Stimulated activated effector memory CD8-positive, alpha-beta T cell treated with anti-CD3 and anti-CD28 coated beads, Interleukin-12 subunit alpha, Interleukin-12 subunit beta, amount 100 ng/mL, for 72 hours (primary cell): ENCODE measurements around the gene CDK9.
"Not testable (repeated sequence)": the region's sequence is repeated elsewhere in the genome, so short reads cannot be mapped to it uniquely, and the experiment has no call there.

Experiments used
- ATAC-seq: fragments of 150-1000 bp; cut with Tn5 transposase; 2 replicates; pipeline ENCODE4 v1.10.0; 2021
- DNase-seq, 2 donors: peaks; one replicate each; pipeline ENCODE4 v3.0.0; 2021 to 2022; ENCODE audit warnings: low spot score in 2 of 2
- H3K27ac Mint-ChIP-seq: one replicate; pipeline ENCODE4 v1.8.0; 2022; ENCODE audit warnings: mild to moderate bottlenecking, mixed read lengths
- H3K36me3 Mint-ChIP-seq: one replicate; pipeline ENCODE4 v1.8.0; 2022; ENCODE audit warnings: mild to moderate bottlenecking, mixed read lengths
- H3K4me1 Mint-ChIP-seq: one replicate; pipeline ENCODE4 v1.8.0; 2022; ENCODE audit warnings: mixed read lengths
- H3K4me3 Mint-ChIP-seq: one replicate; pipeline ENCODE4 v1.8.0; 2022; ENCODE audit warnings: mild to moderate bottlenecking, mixed read lengths
- H3K9me3 Mint-ChIP-seq: one replicate; pipeline ENCODE4 v1.8.0; 2022; ENCODE audit warnings: mixed read lengths

The CDK9 gene

DNA sequence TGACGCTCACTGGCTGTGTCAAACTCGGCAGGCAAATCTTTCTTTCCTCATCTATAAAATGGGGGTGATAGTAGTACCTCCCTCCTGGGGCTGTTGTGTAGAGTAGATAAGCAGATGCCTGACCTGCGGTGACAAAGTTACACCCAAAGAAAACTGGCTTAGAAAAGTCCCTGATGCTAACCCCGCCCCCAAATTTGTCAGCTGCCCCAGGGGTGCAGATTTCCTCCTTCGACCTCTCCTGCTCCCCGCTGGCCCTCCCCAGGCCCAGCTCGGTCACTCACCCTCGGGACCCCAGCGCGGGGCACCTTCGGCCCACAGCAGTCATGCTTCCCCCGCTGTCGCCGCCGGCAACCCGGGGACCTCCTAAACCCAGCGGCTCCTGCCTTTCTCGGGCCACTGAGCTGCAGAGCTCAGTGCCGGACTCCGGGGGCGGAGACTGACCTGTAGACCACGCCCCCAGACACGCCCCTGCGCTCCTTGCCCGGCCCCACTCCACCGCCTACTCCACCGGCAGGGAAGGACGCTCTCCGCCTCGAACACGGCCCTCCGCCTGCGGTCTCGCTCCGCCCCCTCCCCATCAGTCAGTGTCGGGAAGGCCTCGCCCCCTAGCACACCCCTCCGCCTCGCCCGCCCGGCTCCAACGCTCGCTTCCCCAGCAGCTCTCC, 14.8 kb upstream of the CDK9 start:
- Mint-ChIP-seq H3K4me3 (peak overlapping the region; percentile 84), H3K27ac (peak overlapping the region; percentile 97), H3K4me1 (peaks cover 64% of the 10 kb centered on the region), H3K36me3 (peaks cover 86% of the 10 kb centered on the region), H3K9me3 (no peaks in the 10 kb centered on the region)
- DNase-seq (peak; percentile 97 to 99), ATAC-seq (peak; percentile 94)

DNA sequence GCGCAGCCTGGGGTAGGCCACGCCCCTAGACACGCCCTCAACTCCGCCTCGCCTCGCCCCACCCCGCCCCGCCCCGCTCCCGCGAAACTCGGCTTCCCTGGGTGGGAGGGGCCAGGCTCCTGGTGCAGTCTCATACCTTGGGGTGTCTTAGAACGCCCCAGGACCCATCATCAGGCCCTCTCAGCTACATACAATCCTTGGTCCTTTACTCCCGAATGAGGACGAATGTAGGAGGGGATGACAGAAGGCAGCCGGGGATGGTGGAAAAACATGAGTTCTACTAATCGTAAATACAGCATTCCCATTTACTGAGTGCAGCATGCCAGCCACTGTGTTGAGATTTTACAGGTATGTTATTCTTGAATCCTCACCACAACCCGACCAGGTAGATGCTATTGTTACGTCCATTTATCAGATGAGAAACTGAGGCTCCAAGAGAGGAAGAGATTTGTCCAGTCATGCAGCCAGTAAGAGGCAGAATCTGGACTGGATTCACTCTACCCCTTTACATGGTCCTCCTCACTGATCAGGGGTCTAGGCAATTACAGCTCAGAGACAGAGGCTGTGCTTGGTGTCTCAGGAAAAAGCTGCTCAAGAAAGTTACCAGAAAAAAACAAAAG, 14.2 kb upstream of the CDK9 start:
- ATAC-seq (no peak), DNase-seq (no peak)
- Mint-ChIP-seq H3K4me1 (peaks cover 64% of the 10 kb centered on the region), H3K36me3 (peaks cover 86% of the 10 kb centered on the region), H3K27ac (peak overlapping the region; percentile 97), H3K4me3 (peak overlapping the region; percentile 84), H3K9me3 (no peaks in the 10 kb centered on the region)

DNA sequence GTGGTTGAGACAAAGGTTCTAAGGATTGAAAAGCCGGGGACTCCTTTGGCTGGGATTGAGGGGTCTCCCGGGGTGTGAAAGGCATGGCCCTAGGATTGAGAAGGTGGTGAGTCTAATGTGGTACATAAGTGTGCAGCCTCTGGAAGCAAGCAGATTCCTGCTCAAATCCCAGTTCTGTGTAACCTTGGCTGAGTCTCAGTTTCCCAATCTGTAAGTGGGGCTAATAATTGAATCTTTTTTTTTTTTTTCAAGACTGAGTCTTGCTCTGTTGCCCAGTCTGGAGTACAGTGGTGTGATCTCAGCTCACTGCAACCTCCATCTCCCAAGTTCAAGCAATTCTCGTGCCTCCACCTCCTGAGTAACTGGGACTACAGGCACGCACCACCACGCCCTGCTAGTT, 13.2 kb upstream of the CDK9 start:
- H3K9me3 Mint-ChIP-seq, result no peaks in the 10 kb centered on the region
- no peak for ATAC-seq
- H3K27ac Mint-ChIP-seq, result no peak overlapping the region
- DNase-seq, result no peak
- H3K4me1 Mint-ChIP-seq, result peaks cover 59% of the 10 kb centered on the region
- peaks cover 86% of the 10 kb centered on the region for H3K36me3 Mint-ChIP-seq
- no peak overlapping the region for H3K4me3 Mint-ChIP-seq

DNA sequence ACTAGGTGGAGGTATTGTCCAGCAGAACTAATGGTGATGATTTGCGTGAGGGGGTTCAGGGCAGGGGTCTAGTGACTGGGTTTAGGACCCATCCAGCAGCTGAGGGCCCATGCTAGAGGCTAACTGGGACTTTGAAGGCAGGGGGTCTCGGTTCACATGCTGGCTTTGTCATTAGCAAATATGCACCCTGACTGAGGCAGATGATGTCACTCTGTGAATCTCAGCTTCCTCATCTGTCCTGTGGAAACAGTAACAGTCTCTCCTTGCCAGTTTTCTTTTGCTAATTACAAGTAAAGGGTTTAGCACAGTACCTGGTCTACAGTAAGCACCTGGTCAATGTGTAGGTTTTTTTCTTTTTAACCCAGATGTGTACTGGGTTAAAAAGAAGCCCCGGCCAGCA, 12.6 kb upstream of the CDK9 start:
- Mint-ChIP-seq H3K4me1 (peaks cover 59% of the 10 kb centered on the region), H3K36me3 (peaks cover 91% of the 10 kb centered on the region), H3K4me3 (no peak overlapping the region), H3K9me3 (no peaks in the 10 kb centered on the region), H3K27ac (peak overlapping the region; percentile 85)
- DNase-seq, result no peak
- no peak for ATAC-seq

DNA sequence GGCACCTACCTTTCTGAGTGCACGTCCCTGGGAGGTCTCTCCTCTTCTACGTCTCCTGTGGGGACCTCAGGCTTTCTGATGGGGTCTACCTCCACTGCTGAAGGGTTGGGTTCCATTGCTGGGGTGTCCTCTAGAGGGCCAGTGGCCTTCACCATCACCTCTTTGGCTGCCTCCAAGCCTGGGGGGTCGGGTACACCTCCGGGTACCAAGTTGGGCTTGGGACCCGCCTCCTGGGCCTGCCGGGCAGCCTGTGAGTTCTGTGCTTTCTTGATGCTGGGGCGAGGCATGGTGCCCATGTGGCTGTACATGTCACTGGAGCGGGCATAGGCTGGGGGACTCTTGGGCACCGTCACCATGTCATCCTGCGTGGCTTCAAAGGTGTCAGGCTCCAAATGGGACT, 11.9 kb upstream of the CDK9 start:
- Mint-ChIP-seq H3K36me3 (peaks cover 89% of the 10 kb centered on the region), H3K4me3 (peak overlapping the region; percentile 28), H3K9me3 (no peaks in the 10 kb centered on the region), H3K27ac (peak overlapping the region; percentile 85), H3K4me1 (peaks cover 57% of the 10 kb centered on the region)
- DNase-seq (no peak), ATAC-seq (no peak)

DNA sequence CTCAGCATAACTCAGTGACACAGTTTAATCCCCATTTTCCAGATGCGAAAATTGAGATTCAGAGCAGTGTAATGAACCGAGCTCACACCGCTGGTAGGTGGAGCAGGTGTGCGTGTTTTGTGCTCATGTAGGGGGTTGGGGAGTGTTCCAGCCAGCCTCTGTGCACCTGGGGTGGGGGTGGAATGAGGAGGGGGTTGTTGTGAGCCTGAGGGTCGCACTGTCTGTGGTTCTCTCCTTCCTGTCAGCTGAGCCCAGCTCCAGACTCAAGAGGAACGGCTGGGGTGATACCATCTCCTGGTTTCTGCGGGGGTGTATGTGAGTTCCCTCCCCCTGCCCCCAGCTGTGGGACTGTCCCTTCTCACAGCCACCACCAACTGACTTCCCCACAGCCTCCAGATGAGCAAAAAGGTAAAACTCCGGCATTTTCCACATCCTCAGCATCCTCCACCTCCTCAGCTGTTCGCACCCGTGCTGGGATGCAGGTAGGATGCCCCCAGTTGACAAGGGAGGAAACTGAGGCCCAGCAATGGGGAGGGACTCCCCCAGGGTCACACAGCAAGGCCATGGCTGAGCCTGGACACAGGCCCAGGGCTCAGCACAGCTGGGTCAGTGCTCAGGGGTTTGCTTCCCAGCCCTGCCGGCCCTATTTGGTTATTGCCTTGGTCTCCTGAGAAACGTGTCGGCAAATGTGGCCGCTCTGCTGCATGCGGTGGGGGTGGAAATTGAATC, 9.5 kb upstream of the CDK9 start:
- peak; percentile 54 to 84 for DNase-seq
- Mint-ChIP-seq H3K9me3 (no peaks in the 10 kb centered on the region), H3K36me3 (peaks cover 69% of the 10 kb centered on the region), H3K4me1 (peaks cover 51% of the 10 kb centered on the region), H3K27ac (peak overlapping the region; percentile 99), H3K4me3 (peak overlapping the region; percentile 93)
- peak; percentile 62 for ATAC-seq

DNA sequence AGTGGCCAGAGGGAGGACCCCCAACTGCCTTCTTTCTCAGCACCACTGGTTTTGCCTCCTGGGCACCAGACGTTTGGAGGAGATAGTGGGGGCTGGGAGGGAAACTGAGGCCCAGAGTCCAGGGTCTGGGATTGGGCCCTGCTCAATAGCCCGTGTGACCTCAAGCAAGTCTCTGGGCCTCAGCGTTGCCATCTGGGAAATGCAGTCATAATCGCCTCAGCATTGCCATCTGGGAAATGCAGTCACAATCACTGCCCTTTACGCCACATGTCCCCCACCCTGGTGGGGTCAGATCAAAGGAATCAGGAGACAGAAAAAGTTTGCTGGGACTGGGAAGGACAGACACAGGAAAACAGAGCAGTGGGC, 8.9 kb upstream of the CDK9 start:
- DNase-seq (no peak), ATAC-seq (no peak)
- Mint-ChIP-seq H3K36me3 (peaks cover 63% of the 10 kb centered on the region), H3K27ac (peak overlapping the region; percentile 99), H3K4me3 (peak overlapping the region; percentile 93), H3K4me1 (peaks cover 56% of the 10 kb centered on the region), H3K9me3 (no peaks in the 10 kb centered on the region)

DNA sequence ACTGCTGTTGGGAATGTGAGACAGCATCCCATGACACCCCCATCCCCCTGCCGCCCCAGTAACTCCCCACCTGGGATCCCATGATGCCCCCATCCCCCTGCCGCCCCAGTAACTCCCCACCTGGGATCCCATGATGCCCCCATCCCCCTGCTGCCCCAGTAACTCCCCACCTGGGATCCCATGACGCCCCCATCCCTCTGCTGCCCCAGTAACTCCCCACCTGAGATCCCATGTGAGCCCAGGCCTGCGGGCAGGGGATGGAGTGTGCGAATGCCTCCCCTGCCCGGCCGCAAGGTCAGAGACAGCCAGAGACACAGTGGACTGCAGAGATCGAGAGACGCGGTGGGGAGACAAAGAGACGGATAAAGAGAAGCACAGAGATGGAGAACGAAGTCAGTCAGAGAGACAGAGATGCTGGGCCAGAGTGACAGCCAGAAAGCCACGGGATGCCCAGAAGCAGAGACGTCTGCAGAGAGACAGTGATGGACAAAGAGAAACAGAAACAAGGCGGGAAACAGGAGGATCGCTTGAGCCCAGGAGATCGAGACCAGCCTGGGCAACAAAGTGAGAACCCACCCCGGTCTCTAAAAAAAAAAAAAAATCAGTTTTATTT, 8.4 kb upstream of the CDK9 start:
- Mint-ChIP-seq H3K4me3 (peak overlapping the region; percentile 93), H3K36me3 (peaks cover 57% of the 10 kb centered on the region), H3K27ac (peak overlapping the region; percentile 99), H3K9me3 (no peaks in the 10 kb centered on the region), H3K4me1 (peaks cover 62% of the 10 kb centered on the region)
- DNase-seq (peak in 1 of 2 donors; percentile 62), ATAC-seq (no peak)

DNA sequence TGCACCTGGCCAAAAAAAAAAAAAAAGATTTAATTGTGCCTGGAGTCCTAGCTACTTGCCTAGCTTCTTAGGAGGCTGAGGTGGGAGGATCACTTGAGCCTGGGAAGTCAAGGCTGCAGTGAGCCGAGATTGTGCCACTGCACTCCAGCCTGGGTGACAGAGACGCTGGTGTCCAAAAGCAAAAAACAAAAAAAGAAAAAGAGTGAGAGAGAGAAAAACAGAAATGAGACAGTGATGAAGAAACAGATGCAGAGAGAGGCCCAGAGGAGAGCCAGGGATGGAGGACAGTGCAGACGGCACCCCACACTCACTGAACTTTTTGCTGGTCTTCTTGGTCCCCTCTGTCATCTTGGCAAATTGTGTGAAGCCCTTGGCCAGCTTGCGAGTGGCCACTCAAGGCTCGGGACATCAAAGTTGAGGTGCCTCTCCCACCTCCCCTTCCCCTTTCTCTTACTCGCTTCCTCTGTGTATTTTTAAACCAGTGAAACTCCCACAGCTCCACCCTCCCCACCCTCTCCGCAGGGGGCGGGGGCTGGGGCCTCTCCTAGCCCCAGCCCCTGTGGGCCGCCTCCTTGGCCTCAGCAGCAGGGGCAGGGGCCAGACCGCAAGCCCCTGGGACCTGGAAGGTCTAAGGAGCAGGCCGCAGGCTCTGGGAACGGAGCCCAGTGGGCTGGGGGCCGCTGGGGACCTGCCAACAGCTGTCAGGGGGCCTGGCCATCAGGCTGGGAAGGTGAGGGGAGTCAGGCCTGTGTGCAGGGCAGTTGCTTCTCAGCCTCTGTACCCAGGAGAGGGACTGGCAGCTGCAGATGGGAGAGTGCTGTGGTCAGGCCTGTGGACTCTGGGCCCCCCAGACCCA, 7.3 kb upstream of the CDK9 start, which contains the start of gene SH2D3C:
SH2D3C (minus strand) TSS at position 387 of the 856 bp plus-strand sequence; CDS start at position 348, 39 bp downstream.
- Mint-ChIP-seq H3K4me3 (peak within 1 kb of the TSS; percentile 93), H3K36me3 (peaks cover 54% of the 10 kb centered on the region), H3K4me1 (peaks cover 72% of the 10 kb centered on the region), H3K27ac (peak within 1 kb of the TSS; percentile 99), H3K9me3 (no peaks in the 10 kb centered on the region)
- peak; percentile 49 for ATAC-seq
- DNase-seq, result peak; percentile 39 to 83

DNA sequence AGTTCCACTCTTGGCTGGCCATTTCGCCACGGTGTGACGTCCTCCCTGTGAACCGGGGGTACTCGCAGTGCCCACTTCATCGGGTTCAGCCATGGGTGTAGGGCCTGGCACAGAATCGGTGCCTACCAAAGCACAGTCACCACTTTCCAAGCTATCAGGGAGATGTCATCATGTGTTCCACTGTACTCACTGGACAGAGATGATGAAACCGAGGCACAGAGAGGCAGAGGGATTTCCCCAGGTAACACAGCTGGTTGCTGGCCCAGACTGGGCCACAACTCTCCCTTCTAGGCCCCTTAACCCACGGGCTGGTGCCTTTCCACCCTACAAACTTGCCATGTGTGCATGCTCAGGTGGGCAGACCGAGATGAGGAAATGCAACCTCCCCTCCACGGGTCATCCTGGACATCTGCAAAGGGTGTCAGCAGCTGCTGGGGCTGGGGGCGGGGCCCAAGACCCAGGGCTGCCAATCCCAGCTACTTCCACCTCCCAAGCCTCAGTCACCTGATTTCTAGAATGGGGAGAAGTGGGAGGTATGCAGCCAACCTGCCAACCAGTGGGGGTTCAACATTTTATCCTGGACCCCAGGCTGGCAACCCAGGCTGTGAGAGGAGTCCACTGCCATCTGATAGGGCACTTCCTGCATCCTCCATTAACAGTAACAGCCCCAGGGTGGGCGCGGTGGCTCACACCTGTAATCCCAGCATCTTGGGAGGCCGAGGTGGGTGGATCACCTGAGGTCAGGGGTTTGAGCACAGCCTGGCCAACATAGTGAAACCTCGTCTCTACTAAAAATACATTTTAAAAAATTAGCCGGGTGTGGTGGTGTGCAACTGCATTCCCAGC, 6.5 kb upstream of the CDK9 start:
- H3K4me1 Mint-ChIP-seq, result peaks cover 73% of the 10 kb centered on the region
- peak; percentile 48 to 86 for DNase-seq

DNA sequence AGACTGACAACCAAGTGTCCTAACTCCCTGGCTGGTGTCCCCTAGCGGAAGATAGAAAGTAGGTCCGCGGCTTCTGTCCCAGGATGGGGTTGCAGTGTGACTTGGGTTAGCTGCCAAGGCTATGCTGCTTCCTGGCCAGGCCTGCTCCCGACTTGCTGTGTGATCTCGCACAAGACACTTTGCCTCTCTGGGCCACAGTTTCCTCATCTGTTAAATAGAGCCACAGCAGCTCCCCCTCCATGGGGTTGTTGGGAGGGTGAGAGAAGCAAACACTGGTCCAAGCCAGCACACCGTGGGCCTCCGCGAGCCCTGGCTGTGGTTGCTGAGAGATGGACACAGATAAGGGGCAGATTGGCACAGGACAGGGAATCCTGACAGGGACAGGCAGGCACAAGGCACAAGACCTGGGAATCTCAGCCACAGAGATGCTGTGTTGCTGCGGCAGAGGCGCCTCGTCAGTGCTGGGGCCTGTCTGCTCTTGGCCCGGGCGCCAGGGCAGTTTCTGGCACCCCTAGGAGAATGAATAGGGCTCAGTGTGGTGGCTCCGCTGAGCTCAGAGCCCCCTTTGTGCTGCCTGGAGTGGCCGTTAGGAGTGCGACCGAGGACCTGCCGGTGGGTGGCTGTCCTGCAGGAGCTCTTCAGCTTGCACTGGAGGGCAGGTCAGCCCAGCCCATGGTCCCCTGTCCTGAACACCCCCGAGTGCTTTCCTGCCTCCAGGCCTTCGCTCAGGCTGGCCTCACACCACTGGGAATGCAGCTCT, 5.5 kb upstream of the CDK9 start:
- ATAC-seq (no peak), DNase-seq (no peak)
- Mint-ChIP-seq H3K4me1 (peaks cover 74% of the 10 kb centered on the region), H3K9me3 (no peaks in the 10 kb centered on the region), H3K27ac (peak overlapping the region; percentile 99), H3K4me3 (peak overlapping the region; percentile 93), H3K36me3 (peaks cover 36% of the 10 kb centered on the region)

More for the DNA sequence above, 6.5 kb upstream of the CDK9 start:
- Mint-ChIP-seq H3K4me3 (peak overlapping the region; percentile 93), H3K36me3 (peaks cover 46% of the 10 kb centered on the region), H3K9me3 (no peaks in the 10 kb centered on the region), H3K27ac (peak overlapping the region; percentile 99)
- peak; percentile 84 for ATAC-seq

DNA sequence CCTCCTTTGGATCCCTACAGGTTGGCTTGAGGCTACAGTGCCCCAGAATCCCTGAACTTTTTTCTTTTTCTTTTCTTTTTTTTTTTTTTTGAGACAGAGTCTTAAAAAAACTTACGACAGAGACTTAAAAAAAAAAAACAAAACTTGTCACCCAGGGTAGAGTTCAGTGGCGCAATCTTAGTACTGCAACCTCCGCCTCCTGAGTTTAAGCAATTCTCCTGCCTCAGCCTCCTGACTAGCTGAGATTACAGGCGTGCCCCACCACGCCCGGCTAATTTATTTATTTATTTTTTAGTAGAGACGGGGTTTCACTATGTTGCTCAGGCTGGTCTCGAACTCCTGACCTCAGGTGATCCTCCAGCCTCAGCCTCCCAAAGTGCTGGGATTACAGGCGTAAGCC, 4.9 kb upstream of the CDK9 start:
- Mint-ChIP-seq H3K36me3 (peaks cover 38% of the 10 kb centered on the region), H3K4me1 (peaks cover 74% of the 10 kb centered on the region), H3K4me3 (peak overlapping the region; percentile 93), H3K27ac (peak overlapping the region; percentile 99)
- DNase-seq, H3K9me3 Mint-ChIP-seq, ATAC-seq: not testable (repeated sequence)

DNA sequence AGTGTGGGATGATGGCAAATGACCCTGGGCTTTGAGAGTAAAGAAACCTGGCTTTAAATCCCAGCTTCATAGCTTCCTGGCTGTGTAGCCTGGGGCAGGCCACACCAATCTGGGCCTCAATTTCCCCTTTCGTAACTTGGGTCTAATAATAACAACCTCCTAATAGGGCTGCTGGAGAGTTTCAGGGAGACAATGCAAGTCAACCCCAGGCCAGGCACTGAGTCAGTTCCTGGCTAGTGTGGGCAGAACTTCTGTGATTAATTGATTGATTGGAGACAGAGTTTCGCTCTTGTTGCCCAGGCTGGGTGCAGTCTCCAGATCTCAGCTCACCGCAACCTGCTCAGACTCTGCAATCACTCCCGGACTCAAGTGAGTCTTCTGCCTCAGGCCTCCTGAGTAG, 4.0 kb upstream of the CDK9 start:
- DNase-seq (no peak), ATAC-seq (no peak)
- peaks cover 71% of the 10 kb centered on the region for H3K4me1 Mint-ChIP-seq
- peak overlapping the region; percentile 93 for H3K4me3 Mint-ChIP-seq
- H3K9me3 Mint-ChIP-seq, result no peaks in the 10 kb centered on the region
- peak overlapping the region; percentile 99 for H3K27ac Mint-ChIP-seq
- peaks cover 38% of the 10 kb centered on the region for H3K36me3 Mint-ChIP-seq
